GM23338 (cell line): ENCODE results near the gene IKZF3. TPM values are rescaled to one million over a fixed set of nuclear protein-coding genes. Genes with fewer than 3 reads are reported as not detected.

Experiments
- ATAC-seq: fragments of 200-7000 bp; cut with Tn5 transposase; 3 replicates; pipeline ENCODE4 v1.9.1; 2020
- DNase-seq: peaks from one replicate; pipeline ENCODE4 v3.0.0-alpha.2; 2015; ENCODE audit warnings: low spot score
- H2AFZ ChIP-seq: fragments of 200-600 bp; sonication (generic); 2 replicates; pipeline ENCODE4 v1.8.0; 2016; ENCODE audit warnings: antibody characterized with exemption, mild to moderate bottlenecking, moderate library complexity
- H3F3A ChIP-seq: fragments of 200-600 bp; sonication (generic); replicated peaks from 2 replicates; pipeline ENCODE4 v1.8.0; 2017; ENCODE audit warnings: antibody characterized with exemption, mixed run types, low read depth
- H3K27ac ChIP-seq: fragments of 200-600 bp; sonication (generic); 2 replicates; pipeline ENCODE4 v1.6.1; 2016; ENCODE audit warnings: low read depth
- H3K27me3 ChIP-seq: fragments of 200-600 bp; sonication (generic); 2 replicates; pipeline ENCODE4 v1.8.0; 2016; ENCODE audit warnings: mild to moderate bottlenecking, mixed run types, moderate library complexity; ENCODE audit not compliant: insufficient read depth
- H3K36me3 ChIP-seq: fragments of 200-600 bp; sonication (generic); 2 replicates; pipeline ENCODE4 v1.8.0; 2016; ENCODE audit warnings: mild to moderate bottlenecking; ENCODE audit not compliant: insufficient read depth
- H3K4me1 ChIP-seq: fragments of 200-600 bp; sonication (generic); 2 replicates; pipeline ENCODE4 v1.8.0; 2016; ENCODE audit warnings: mild to moderate bottlenecking, moderate library complexity; ENCODE audit not compliant: insufficient read depth
- H3K4me2 ChIP-seq: fragments of 200-600 bp; sonication (generic); 2 replicates; pipeline ENCODE4 v1.7.1; 2017; ENCODE audit warnings: mixed run types
- H3K4me3 ChIP-seq: fragments of 200-600 bp; sonication (generic); 2 replicates; pipeline ENCODE4 v1.6.1; 2016; ENCODE audit warnings: mixed run types
- H3K79me2 ChIP-seq: fragments of 200-600 bp; sonication (generic); replicated peaks from 2 replicates; pipeline ENCODE4 v1.8.0; 2017; ENCODE audit warnings: mild to moderate bottlenecking; ENCODE audit not compliant: insufficient read depth
- H3K9me2 ChIP-seq: fragments of 200-600 bp; sonication (generic); 2 replicates; pipeline ENCODE4 v1.8.0; 2017; ENCODE audit not compliant: insufficient read depth
- H4K20me1 ChIP-seq: fragments of 200-600 bp; sonication (generic); replicated peaks from 2 replicates; pipeline ENCODE4 v1.8.0; 2017; ENCODE audit warnings: mild to moderate bottlenecking; ENCODE audit not compliant: insufficient read depth
- H3K27ac Mint-ChIP-seq: 2 replicates; pipeline ENCODE4 v1.8.0; 2020; ENCODE audit warnings: inconsistent platforms, mild to moderate bottlenecking, moderate library complexity, mixed read lengths
- H3K27me3 Mint-ChIP-seq: 3 replicates; pipeline ENCODE4 v1.8.0; 2022; ENCODE audit warnings: low read depth, mild to moderate bottlenecking, moderate library complexity, mixed read lengths, inconsistent platforms; ENCODE audit not compliant: insufficient read depth, poor library complexity
- H3K36me3 Mint-ChIP-seq: 3 replicates; pipeline ENCODE4 v1.8.0; 2021; ENCODE audit warnings: low read depth, mild to moderate bottlenecking, inconsistent platforms, moderate library complexity, mixed read lengths
- H3K4me1 Mint-ChIP-seq: 3 replicates; pipeline ENCODE4 v1.8.0; 2020; ENCODE audit warnings: mild to moderate bottlenecking, inconsistent platforms, mixed read lengths
- H3K4me3 Mint-ChIP-seq: 3 replicates; pipeline ENCODE4 v1.8.0; 2021; ENCODE audit warnings: moderate library complexity, mild to moderate bottlenecking, inconsistent platforms, mixed read lengths
- H3K9me3 Mint-ChIP-seq: 3 replicates; pipeline ENCODE4 v1.8.0; 2020; ENCODE audit warnings: moderate library complexity, mild to moderate bottlenecking, inconsistent platforms, mixed read lengths
- CREB1 ChIP-seq: fragments of 250-450 bp; sonication (Bioruptor Pico); IDR thresholded peaks from 2 replicates; pipeline ENCODE4 v1.5.0; 2020; ENCODE audit warnings: low read depth, mild to moderate bottlenecking, moderate library complexity
- CTCF ChIP-seq, 2 experiments: fragments of 200-600 bp in 1 of 2; sonication (generic) in 1 of 2; conservative IDR thresholded peaks; 2 replicates each; pipeline versions ENCODE4 v1.5.1 to v1.6.1; 2016 to 2017; ENCODE audit warnings: antibody characterized with exemption in 2 of 2, low read depth in 2 of 2, mild to moderate bottlenecking in 2 of 2, moderate library complexity in 1 of 2
- EZH2 ChIP-seq: fragments of 200-600 bp; sonication (generic); IDR thresholded peaks from one replicate; pipeline ENCODE4 v1.8.0; 2017; ENCODE audit warnings: antibody characterized with exemption, mild to moderate bottlenecking, low read depth; ENCODE audit not compliant: unreplicated experiment
- EZH2phosphoT487 ChIP-seq: fragments of 200-600 bp; sonication (generic); IDR thresholded peaks from one replicate; pipeline ENCODE4 v1.8.1; 2018; ENCODE audit warnings: antibody characterized with exemption; ENCODE audit not compliant: unreplicated experiment
- JUNB ChIP-seq: IDR thresholded peaks from one replicate; pipeline ENCODE4 v1.6.1; 2016; ENCODE audit warnings: antibody characterized with exemption; ENCODE audit not compliant: unreplicated experiment
- NANOG ChIP-seq: IDR thresholded peaks from 2 replicates; pipeline ENCODE4 v1.6.1; 2016; ENCODE audit warnings: antibody characterized with exemption, borderline replicate concordance
- POLR2AphosphoS5 ChIP-seq: IDR thresholded peaks from 2 replicates; pipeline ENCODE4 v1.6.1; 2016; ENCODE audit warnings: antibody characterized with exemption, low read depth
- REST ChIP-seq: IDR thresholded peaks from one replicate; pipeline ENCODE4 v1.6.1; 2018; ENCODE audit warnings: antibody characterized with exemption; ENCODE audit not compliant: unreplicated experiment
- STAT1 ChIP-seq: IDR thresholded peaks from one replicate; pipeline ENCODE4 v1.6.1; 2016; ENCODE audit warnings: antibody characterized with exemption; ENCODE audit not compliant: unreplicated experiment
- ZNF114 ChIP-seq: fragments of 250-450 bp; sonication (Bioruptor Pico); IDR thresholded peaks from 2 replicates; pipeline ENCODE4 v1.5.0; 2020; ENCODE audit warnings: mild to moderate bottlenecking, moderate library complexity
- ZNF331 ChIP-seq: fragments of 250-450 bp; sonication (Bioruptor Pico); IDR thresholded peaks from 2 replicates; pipeline ENCODE4 v1.5.0; 2020; ENCODE audit warnings: low read depth, mild to moderate bottlenecking, moderate library complexity
- polyA plus RNA-seq: library from polyadenylated mRNA; unstranded; fragments of >200 nt; fragmentation: Nextera tagmentation; extraction: Ambion mirVana; gene quantifications from 2 replicates; pipeline ENCODE4 v1.2.1, GENCODE V29; 2016
- total RNA-seq: library from RNA; depleted of rRNA; stranded (reverse); fragments of >200 nt; shearing (Covaris generic); gene quantifications from 2 replicates; pipeline ENCODE4 v1.2.3, GENCODE V29; 2014
- TF ChIP-seq, protein P1 (sequence below): fragments of 250-450 bp; sonication (Bioruptor Pico); IDR thresholded peaks from 2 replicates; pipeline ENCODE4 v1.5.0; 2020; ENCODE audit warnings: mild to moderate bottlenecking, moderate library complexity
- TF ChIP-seq, protein P2 (sequence below): IDR thresholded peaks from 2 replicates; pipeline ENCODE4 v1.6.1; 2016; ENCODE audit warnings: antibody characterized with exemption

Gene IKZF3
- total and polyA plus RNA-seq, 2 experiments from 2014 or later = 0.11 to 0.76 TPM

DNA sequence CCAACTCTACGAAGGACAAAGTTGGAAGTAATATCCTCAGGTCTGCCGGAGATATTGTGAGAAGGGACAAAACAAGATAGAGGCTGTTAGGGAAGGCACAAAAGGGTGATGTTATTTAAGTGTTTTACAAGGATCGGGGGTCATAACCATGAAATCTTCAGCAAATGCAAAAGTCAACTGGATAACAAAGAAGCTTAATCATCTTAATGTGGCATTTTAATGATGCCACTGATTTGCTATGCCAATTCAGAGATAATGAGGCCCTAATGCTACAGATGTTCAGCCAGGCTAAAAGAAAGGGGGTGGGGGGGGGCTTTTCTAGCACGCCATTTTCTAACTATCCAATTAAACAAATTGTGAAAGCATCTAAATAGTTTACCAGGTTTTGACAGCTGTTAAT, 63.1 kb downstream of the IKZF3 start:
- H3K36me3 Mint-ChIP-seq = no peaks in the 10 kb centered on the region
- no peak overlapping the region for H3K4me3 ChIP-seq
- no peak for ATAC-seq
- H3K9me3 Mint-ChIP-seq = no peaks in the 10 kb centered on the region
- no peaks in the 10 kb centered on the region for H4K20me1 ChIP-seq
- peaks cover 27% of the 10 kb centered on the region for H3K4me1 ChIP-seq
- TF ChIP-seq, protein P1, sequence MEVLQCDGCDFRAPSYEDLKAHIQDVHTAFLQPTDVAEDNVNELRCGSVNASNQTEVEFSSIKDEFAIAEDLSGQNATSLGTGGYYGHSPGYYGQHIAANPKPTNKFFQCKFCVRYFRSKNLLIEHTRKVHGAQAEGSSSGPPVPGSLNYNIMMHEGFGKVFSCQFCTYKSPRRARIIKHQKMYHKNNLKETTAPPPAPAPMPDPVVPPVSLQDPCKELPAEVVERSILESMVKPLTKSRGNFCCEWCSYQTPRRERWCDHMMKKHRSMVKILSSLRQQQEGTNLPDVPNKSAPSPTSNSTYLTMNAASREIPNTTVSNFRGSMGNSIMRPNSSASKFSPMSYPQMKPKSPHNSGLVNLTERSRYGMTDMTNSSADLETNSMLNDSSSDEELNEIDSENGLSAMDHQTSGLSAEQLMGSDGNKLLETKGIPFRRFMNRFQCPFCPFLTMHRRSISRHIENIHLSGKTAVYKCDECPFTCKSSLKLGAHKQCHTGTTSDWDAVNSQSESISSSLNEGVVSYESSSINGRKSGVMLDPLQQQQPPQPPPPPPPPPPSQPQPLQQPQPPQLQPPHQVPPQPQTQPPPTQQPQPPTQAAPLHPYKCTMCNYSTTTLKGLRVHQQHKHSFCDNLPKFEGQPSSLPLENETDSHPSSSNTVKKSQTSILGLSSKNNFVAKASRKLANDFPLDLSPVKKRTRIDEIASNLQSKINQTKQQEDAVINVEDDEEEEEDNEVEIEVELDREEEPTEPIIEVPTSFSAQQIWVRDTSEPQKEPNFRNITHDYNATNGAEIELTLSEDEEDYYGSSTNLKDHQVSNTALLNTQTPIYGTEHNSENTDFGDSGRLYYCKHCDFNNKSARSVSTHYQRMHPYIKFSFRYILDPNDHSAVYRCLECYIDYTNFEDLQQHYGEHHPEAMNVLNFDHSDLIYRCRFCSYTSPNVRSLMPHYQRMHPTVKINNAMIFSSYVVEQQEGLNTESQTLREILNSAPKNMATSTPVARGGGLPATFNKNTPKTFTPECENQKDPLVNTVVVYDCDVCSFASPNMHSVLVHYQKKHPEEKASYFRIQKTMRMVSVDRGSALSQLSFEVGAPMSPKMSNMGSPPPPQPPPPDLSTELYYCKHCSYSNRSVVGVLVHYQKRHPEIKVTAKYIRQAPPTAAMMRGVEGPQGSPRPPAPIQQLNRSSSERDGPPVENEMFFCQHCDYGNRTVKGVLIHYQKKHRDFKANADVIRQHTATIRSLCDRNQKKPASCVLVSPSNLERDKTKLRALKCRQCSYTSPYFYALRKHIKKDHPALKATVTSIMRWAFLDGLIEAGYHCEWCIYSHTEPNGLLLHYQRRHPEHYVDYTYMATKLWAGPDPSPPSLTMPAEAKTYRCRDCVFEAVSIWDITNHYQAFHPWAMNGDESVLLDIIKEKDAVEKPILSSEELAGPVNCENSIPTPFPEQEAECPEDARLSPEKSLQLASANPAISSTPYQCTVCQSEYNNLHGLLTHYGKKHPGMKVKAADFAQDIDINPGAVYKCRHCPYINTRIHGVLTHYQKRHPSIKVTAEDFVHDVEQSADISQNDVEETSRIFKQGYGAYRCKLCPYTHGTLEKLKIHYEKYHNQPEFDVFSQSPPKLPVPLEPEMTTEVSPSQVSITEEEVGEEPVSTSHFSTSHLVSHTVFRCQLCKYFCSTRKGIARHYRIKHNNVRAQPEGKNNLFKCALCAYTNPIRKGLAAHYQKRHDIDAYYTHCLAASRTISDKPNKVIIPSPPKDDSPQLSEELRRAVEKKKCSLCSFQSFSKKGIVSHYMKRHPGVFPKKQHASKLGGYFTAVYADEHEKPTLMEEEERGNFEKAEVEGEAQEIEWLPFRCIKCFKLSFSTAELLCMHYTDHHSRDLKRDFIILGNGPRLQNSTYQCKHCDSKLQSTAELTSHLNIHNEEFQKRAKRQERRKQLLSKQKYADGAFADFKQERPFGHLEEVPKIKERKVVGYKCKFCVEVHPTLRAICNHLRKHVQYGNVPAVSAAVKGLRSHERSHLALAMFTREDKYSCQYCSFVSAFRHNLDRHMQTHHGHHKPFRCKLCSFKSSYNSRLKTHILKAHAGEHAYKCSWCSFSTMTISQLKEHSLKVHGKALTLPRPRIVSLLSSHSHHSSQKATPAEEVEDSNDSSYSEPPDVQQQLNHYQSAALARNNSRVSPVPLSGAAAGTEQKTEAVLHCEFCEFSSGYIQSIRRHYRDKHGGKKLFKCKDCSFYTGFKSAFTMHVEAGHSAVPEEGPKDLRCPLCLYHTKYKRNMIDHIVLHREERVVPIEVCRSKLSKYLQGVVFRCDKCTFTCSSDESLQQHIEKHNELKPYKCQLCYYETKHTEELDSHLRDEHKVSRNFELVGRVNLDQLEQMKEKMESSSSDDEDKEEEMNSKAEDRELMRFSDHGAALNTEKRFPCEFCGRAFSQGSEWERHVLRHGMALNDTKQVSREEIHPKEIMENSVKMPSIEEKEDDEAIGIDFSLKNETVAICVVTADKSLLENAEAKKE (CRISPR knock-in tag) = no peak
- TF ChIP-seq EZH2 (no peak), CREB1 (CRISPR knock-in tag) (no peak), ZNF114 (CRISPR knock-in tag) (no peak), CTCF (conservative IDR thresholded peaks at IDR 0.05; ENCODE audit: low read depth in 2 of 2) (no peak), JUNB (no peak), REST (no peak), STAT1 (no peak), NANOG (no peak), EZH2phosphoT487 (no peak), POLR2AphosphoS5 (no peak), ZNF331 (no peak)
- TF ChIP-seq, protein P2, sequence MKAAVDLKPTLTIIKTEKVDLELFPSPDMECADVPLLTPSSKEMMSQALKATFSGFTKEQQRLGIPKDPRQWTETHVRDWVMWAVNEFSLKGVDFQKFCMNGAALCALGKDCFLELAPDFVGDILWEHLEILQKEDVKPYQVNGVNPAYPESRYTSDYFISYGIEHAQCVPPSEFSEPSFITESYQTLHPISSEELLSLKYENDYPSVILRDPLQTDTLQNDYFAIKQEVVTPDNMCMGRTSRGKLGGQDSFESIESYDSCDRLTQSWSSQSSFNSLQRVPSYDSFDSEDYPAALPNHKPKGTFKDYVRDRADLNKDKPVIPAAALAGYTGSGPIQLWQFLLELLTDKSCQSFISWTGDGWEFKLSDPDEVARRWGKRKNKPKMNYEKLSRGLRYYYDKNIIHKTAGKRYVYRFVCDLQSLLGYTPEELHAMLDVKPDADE = no peak
- H3K36me3 ChIP-seq = no peaks in the 10 kb centered on the region
- H3F3A ChIP-seq = no peaks in the 10 kb centered on the region
- DNase-seq = no peak
- no peaks in the 10 kb centered on the region for H3K27me3 Mint-ChIP-seq
- peak overlapping the region; percentile 39 for H2AFZ ChIP-seq
- H3K27ac ChIP-seq = no peak overlapping the region
- no peaks in the 10 kb centered on the region for H3K79me2 ChIP-seq
- no peaks in the 10 kb centered on the region for H3K27me3 ChIP-seq
- no peaks in the 10 kb centered on the region for H3K9me2 ChIP-seq
- H3K27ac Mint-ChIP-seq = peak overlapping the region; percentile 56
- H3K4me2 ChIP-seq = 0 out of 2 replicates have a peak overlapping the region, but pooled peaks have one; percentile 4
- peaks cover 36% of the 10 kb centered on the region for H3K4me1 Mint-ChIP-seq
- no peak overlapping the region for H3K4me3 Mint-ChIP-seq
